ENCODE results near the gene ZNF133.
A peak's percentile ranks its signal among the peaks of the same experiment; 100 is the strongest.

ZNF133 gene

DNA sequence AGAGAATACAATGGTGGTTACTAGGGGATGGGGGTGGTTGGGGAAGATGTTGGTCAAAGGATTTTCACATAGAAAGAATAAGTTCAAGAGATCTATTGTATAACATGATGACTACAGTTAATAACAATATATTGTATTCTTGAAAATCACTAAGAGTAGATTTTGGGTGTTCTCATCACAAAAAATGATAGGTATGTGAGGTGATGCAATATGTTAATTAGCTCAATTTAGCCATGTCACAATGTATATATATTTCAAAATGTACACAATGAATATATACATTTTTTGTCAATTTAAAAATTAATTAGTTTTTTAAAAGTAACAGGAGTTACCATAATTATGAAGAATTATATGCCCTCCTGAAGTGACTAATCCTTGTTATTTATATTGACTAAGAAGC lies 22.3 kb downstream of the ZNF133 start:
- Histone ChIP-seq H3K4me1 (ENCODE audit: control insufficient read depth in 5 of 5, insufficient read depth in 5 of 5, low read length in 5 of 5) (no peaks in the 10 kb centered on the region), H3K27ac (ENCODE audit: low read depth, low read length) (no peak overlapping the region), H3K4me3 (ENCODE audit: low read depth in 1 of 5, low read length in 5 of 5) (no peak overlapping the region), H3K36me3 (ENCODE audit: control insufficient read depth in 5 of 5, insufficient read depth in 5 of 5, low read length in 5 of 5) (peaks cover 25 to 45% (median 38%) of the 10 kb centered on the region in 5 donors), H3K9ac (ENCODE audit: low read length in 5 of 5) (no peak overlapping the region), H3K27me3 (ENCODE audit: control insufficient read depth in 5 of 5, insufficient read depth in 4 of 5, low read length in 5 of 5) (no peaks in the 10 kb centered on the region), H3K9me3 (ENCODE audit: control insufficient read depth in 5 of 5, low read length in 5 of 5) (no peaks in the 10 kb centered on the region)

DNA sequence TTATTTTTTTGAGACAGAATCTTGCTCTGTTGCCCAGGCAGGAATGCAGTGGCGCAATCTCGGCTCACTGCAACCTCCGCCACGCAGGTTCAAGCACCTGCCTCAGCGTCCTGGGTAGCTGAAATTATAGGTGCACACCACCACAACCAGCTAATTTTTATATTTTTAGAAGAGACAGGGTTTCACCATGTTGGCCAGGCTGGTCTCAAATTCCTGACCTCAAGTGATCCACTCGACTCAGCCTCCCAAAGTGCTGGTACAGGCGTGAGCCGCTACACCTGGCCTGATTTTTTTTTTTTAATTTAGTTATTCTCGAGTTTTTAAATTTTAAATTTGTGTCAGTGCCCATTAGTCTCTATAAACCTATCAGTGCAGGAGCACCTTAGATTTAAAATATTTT lies 24.4 kb downstream of the ZNF133 start:
- no peaks in the 10 kb centered on the region for H3K27me3 ChIP-seq (ENCODE audit: control insufficient read depth in 5 of 5, insufficient read depth in 4 of 5, low read length in 5 of 5)
- no peaks in the 10 kb centered on the region for H3K4me1 ChIP-seq (ENCODE audit: control insufficient read depth in 5 of 5, insufficient read depth in 5 of 5, low read length in 5 of 5)
- H3K4me3 ChIP-seq (ENCODE audit: low read depth in 1 of 5, low read length in 5 of 5) = no peak overlapping the region
- H3K9ac ChIP-seq (ENCODE audit: low read length in 5 of 5) = no peak overlapping the region
- H3K9me3 ChIP-seq (ENCODE audit: control insufficient read depth in 5 of 5, low read length in 5 of 5) = no peaks in the 10 kb centered on the region
- peaks cover 21 to 50% (median 44%) of the 10 kb centered on the region in 5 donors for H3K36me3 ChIP-seq (ENCODE audit: control insufficient read depth in 5 of 5, insufficient read depth in 5 of 5, low read length in 5 of 5)
- no peak overlapping the region for H3K27ac ChIP-seq (ENCODE audit: low read depth, low read length)

DNA sequence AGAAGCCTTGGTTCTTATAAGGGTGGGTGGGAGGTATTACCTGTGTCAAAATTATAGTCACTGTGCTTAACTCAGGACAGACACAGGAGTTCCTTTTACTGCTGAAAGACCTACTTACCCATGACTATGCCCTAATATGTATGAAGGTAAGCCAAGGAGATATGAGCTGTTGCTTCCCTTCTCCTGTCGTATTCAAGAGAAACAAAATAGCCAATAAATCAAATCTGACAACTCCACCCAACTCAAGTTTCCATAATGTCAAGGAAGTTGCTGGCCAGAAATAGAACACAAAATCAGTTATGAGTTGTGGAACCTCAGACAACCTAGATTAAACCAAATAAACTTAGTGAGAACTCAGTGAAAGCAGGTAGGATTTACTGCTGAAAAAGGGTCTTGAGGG lies 25.1 kb downstream of the ZNF133 start:
- no peak overlapping the region for H3K27ac ChIP-seq (ENCODE audit: low read depth, low read length)
- H3K4me1 ChIP-seq (ENCODE audit: control insufficient read depth in 5 of 5, insufficient read depth in 5 of 5, low read length in 5 of 5) = no peaks in the 10 kb centered on the region
- H3K9me3 ChIP-seq (ENCODE audit: control insufficient read depth in 5 of 5, low read length in 5 of 5) = no peaks in the 10 kb centered on the region
- H3K36me3 ChIP-seq (ENCODE audit: control insufficient read depth in 5 of 5, insufficient read depth in 5 of 5, low read length in 5 of 5) = peaks cover 21 to 56% (median 48%) of the 10 kb centered on the region in 5 donors
- no peaks in the 10 kb centered on the region for H3K27me3 ChIP-seq (ENCODE audit: control insufficient read depth in 5 of 5, insufficient read depth in 4 of 5, low read length in 5 of 5)
- H3K4me3 ChIP-seq (ENCODE audit: low read depth in 1 of 5, low read length in 5 of 5) = no peak overlapping the region
- H3K9ac ChIP-seq (ENCODE audit: low read length in 5 of 5) = no peak overlapping the region

DNA sequence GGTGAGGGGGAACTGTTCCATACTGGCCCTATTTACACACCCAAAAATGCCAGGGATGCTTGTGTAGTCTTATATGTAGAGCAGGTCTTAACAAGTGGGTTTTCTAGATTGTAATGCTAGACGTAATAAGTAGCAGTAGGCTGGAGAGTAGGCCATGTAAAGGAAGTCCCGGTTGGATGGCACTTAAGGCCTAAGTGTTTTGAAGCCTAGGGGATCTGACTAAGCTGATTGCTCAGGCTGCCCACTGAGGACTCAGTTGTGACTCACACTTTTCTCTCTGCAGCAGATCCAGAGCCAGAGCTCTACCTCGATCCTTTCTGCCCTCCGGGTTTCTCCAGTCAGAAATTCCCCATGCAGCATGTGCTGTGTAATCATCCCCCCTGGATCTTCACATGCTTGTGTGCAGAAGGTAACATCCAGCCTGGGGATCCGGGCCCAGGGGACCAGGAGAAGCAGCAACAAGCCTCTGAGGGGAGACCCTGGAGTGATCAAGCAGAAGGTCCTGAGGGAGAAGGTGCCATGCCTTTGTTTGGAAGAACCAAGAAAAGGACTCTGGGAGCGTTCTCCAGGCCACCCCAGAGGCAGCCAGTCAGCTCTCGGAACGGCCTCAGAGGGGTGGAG lies 26.6 kb downstream of the ZNF133 start:
- no peak overlapping the region for H3K9ac ChIP-seq (ENCODE audit: low read length in 5 of 5)
- H3K36me3 ChIP-seq (ENCODE audit: control insufficient read depth in 5 of 5, insufficient read depth in 5 of 5, low read length in 5 of 5) = peaks cover 18 to 45% (median 34%) of the 10 kb centered on the region in 5 donors
- H3K4me1 ChIP-seq (ENCODE audit: control insufficient read depth in 5 of 5, insufficient read depth in 5 of 5, low read length in 5 of 5) = no peaks in the 10 kb centered on the region
- no peaks in the 10 kb centered on the region for H3K27me3 ChIP-seq (ENCODE audit: control insufficient read depth in 5 of 5, insufficient read depth in 4 of 5, low read length in 5 of 5)
- no peaks in the 10 kb centered on the region for H3K9me3 ChIP-seq (ENCODE audit: control insufficient read depth in 5 of 5, low read length in 5 of 5)
- no peak overlapping the region for H3K4me3 ChIP-seq (ENCODE audit: low read depth in 1 of 5, low read length in 5 of 5)
- H3K27ac ChIP-seq (ENCODE audit: low read depth, low read length) = no peak overlapping the region

DNA sequence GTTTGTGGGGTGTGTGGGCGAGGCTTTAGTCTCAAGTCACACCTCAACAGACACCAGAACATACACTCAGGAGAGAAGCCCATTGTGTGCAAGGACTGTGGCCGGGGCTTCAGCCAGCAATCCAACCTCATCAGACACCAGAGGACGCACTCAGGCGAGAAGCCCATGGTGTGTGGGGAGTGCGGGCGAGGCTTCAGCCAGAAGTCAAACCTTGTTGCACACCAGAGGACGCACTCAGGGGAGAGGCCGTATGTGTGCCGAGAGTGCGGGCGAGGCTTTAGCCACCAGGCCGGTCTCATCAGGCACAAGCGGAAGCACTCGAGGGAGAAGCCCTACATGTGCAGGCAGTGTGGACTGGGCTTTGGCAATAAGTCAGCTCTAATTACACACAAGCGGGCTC lies 27.8 kb downstream of the ZNF133 start:
- Histone ChIP-seq H3K9me3 (ENCODE audit: control insufficient read depth in 5 of 5, low read length in 5 of 5) (no peaks in the 10 kb centered on the region), H3K27me3 (ENCODE audit: control insufficient read depth in 5 of 5, insufficient read depth in 4 of 5, low read length in 5 of 5) (no peaks in the 10 kb centered on the region), H3K9ac (ENCODE audit: low read length in 5 of 5) (no peak overlapping the region), H3K36me3 (ENCODE audit: control insufficient read depth in 5 of 5, insufficient read depth in 5 of 5, low read length in 5 of 5) (peaks cover 11 to 45% (median 34%) of the 10 kb centered on the region in 5 donors), H3K4me3 (ENCODE audit: low read depth in 1 of 5, low read length in 5 of 5) (no peak overlapping the region), H3K4me1 (ENCODE audit: control insufficient read depth in 5 of 5, insufficient read depth in 5 of 5, low read length in 5 of 5) (peaks cover 0 to 5% (median 0%) of the 10 kb centered on the region in 5 donors), H3K27ac (ENCODE audit: low read depth, low read length) (no peak overlapping the region)

DNA sequence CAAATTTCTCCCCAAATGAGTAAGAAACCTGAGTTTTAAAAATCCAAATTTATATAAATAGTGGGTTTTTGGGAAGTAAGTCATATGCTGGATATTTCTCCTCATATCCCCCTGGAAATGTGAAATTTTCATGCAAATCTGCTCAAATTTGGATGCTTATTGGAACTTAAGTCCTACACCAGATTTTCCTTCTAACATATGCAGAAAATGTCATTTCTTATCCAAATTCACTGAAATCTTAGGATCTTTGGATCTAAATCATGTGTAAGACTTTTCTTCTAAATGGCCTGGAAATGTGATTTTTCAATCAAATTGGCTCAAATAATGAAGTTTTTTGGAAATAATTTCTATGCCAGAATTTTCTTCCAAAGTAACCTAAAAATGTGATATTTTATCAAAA lies 33.0 kb downstream of the ZNF133 start:
- Histone ChIP-seq H3K9ac (ENCODE audit: low read length in 5 of 5) (no peak overlapping the region), H3K4me3 (ENCODE audit: low read depth in 1 of 5, low read length in 5 of 5) (no peak overlapping the region), H3K9me3 (ENCODE audit: control insufficient read depth in 5 of 5, low read length in 5 of 5) (no peaks in the 10 kb centered on the region), H3K4me1 (ENCODE audit: control insufficient read depth in 5 of 5, insufficient read depth in 5 of 5, low read length in 5 of 5) (peaks cover 0 to 25% (median 6%) of the 10 kb centered on the region in 5 donors), H3K27me3 (ENCODE audit: control insufficient read depth in 5 of 5, insufficient read depth in 4 of 5, low read length in 5 of 5) (no peaks in the 10 kb centered on the region), H3K36me3 (ENCODE audit: control insufficient read depth in 5 of 5, insufficient read depth in 5 of 5, low read length in 5 of 5) (peaks cover 7 to 19% (median 13%) of the 10 kb centered on the region in 5 donors), H3K27ac (ENCODE audit: low read depth, low read length) (peak overlapping the region; percentile 38)

DNA sequence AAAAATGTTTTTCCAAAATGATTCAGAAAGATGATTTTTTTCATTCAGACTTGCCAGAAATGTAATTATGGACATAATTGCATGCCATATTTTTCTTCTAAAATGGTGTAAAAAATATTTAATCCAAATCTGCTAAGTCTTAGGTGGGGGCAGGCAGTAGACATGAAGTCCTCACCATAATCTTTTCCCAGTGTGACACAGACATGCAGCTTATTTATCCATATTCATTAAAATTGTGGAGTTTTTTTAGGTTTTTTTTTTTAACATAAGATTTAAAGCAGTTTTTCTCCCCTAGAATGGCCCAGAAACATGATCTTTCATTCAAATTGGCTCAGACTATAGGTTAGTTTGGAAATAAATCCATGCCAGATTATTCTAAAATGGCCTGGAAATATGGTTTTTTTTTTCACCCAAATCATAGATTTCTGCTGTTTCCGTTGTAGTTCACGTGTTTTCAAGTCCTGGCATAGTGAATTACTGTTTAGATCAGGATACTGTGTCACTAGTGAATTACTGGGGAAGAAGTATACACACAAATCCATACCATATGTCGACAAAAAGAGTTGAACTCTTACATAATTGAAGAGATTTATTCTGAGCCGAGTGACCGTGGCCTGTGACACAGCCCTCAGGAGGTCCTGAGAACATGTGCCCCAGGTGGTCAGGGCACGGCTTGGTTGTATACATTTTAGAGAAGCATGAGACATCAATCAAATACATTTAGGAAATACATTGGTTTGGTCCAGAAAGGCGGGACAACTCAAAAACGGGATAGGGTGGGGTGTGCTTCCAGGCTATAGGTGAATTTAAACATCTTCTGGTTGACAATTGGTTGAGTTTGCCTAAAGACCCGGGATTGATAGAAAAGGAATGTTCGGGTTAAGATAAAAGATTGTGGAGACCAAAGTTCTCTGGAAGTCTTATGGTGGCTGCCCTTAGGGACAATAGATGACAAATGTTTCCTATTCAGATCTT lies 33.9 kb downstream of the ZNF133 start:
- Histone ChIP-seq H3K9ac (ENCODE audit: low read length in 5 of 5) (no peak overlapping the region), H3K4me3 (ENCODE audit: low read depth in 1 of 5, low read length in 5 of 5) (no peak overlapping the region), H3K9me3 (ENCODE audit: control insufficient read depth in 5 of 5, low read length in 5 of 5) (peaks cover 0 to 1% (median 0%) of the 10 kb centered on the region in 5 donors), H3K27ac (ENCODE audit: low read depth, low read length) (peak overlapping the region; percentile 13), H3K4me1 (ENCODE audit: control insufficient read depth in 5 of 5, insufficient read depth in 5 of 5, low read length in 5 of 5) (peaks cover 0 to 25% (median 6%) of the 10 kb centered on the region in 5 donors), H3K27me3 (ENCODE audit: control insufficient read depth in 5 of 5, insufficient read depth in 4 of 5, low read length in 5 of 5) (no peaks in the 10 kb centered on the region), H3K36me3 (ENCODE audit: control insufficient read depth in 5 of 5, insufficient read depth in 5 of 5, low read length in 5 of 5) (peaks cover 2 to 10% (median 3%) of the 10 kb centered on the region in 5 donors)

DNA sequence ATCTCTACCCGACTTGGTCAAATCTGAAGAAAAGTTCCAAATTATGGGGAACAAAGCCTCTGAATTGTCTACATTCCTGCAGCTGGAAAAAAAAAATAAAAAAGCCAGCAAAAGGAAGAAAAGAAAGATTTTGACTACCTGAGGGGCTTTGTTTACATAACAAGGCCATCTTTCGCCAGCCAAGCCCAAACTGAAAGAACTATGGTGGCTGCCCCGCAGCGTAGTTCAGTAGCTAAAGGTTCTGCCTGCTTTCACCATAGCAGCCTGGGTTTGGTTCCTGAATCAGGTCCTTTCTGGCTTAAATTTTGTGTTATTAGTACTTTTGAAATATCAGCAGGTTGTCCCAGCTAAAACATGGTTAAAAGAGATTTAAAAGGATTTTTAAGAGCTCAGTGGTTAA lies 35.4 kb downstream of the ZNF133 start:
- H3K27me3 ChIP-seq (ENCODE audit: control insufficient read depth in 5 of 5, insufficient read depth in 4 of 5, low read length in 5 of 5) = no peaks in the 10 kb centered on the region
- H3K36me3 ChIP-seq (ENCODE audit: control insufficient read depth in 5 of 5, insufficient read depth in 5 of 5, low read length in 5 of 5) = peaks cover 0 to 8% (median 0%) of the 10 kb centered on the region in 5 donors
- peaks cover 0 to 4% (median 2%) of the 10 kb centered on the region in 5 donors for H3K9me3 ChIP-seq (ENCODE audit: control insufficient read depth in 5 of 5, low read length in 5 of 5)
- no peak overlapping the region for H3K4me3 ChIP-seq (ENCODE audit: low read depth in 1 of 5, low read length in 5 of 5)
- peak overlapping the region; percentile 13 for H3K27ac ChIP-seq (ENCODE audit: low read depth, low read length)
- peaks cover 0 to 25% (median 6%) of the 10 kb centered on the region in 5 donors for H3K4me1 ChIP-seq (ENCODE audit: control insufficient read depth in 5 of 5, insufficient read depth in 5 of 5, low read length in 5 of 5)
- no peak overlapping the region for H3K9ac ChIP-seq (ENCODE audit: low read length in 5 of 5)

DNA sequence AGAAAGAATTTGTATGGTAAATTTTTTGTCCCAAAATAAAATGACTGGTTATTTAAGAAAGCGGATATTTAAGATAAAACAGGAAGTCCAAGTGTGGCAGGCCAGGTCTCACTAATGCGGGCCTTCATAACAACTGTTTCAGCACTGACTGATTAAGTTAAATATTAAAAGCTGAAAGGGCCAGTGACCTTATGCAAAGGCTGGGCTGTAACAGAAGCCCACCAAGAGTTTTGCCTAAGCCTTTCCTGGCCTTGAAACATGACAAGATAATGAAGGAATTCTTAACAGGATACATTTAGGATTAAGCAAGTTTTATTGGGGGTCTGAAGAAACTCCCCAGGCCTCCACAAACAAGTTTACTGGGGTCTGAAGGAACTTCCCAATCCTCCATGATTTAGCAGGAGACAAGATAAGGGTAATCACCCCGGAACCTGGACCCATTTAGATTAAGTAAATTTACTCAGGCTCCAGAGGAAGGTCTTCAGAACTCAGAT lies 36.3 kb downstream of the ZNF133 start:
- peaks cover 0 to 5% (median 0%) of the 10 kb centered on the region in 5 donors for H3K36me3 ChIP-seq (ENCODE audit: control insufficient read depth in 5 of 5, insufficient read depth in 5 of 5, low read length in 5 of 5)
- H3K4me1 ChIP-seq (ENCODE audit: control insufficient read depth in 5 of 5, insufficient read depth in 5 of 5, low read length in 5 of 5) = peaks cover 0 to 25% (median 6%) of the 10 kb centered on the region in 5 donors
- H3K9me3 ChIP-seq (ENCODE audit: control insufficient read depth in 5 of 5, low read length in 5 of 5) = peaks cover 0 to 4% (median 2%) of the 10 kb centered on the region in 5 donors
- H3K27me3 ChIP-seq (ENCODE audit: control insufficient read depth in 5 of 5, insufficient read depth in 4 of 5, low read length in 5 of 5) = no peaks in the 10 kb centered on the region
- H3K27ac ChIP-seq (ENCODE audit: low read depth, low read length) = no peak overlapping the region
- H3K9ac ChIP-seq (ENCODE audit: low read length in 5 of 5) = no peak overlapping the region
- H3K4me3 ChIP-seq (ENCODE audit: low read depth in 1 of 5, low read length in 5 of 5) = no peak overlapping the region

DNA sequence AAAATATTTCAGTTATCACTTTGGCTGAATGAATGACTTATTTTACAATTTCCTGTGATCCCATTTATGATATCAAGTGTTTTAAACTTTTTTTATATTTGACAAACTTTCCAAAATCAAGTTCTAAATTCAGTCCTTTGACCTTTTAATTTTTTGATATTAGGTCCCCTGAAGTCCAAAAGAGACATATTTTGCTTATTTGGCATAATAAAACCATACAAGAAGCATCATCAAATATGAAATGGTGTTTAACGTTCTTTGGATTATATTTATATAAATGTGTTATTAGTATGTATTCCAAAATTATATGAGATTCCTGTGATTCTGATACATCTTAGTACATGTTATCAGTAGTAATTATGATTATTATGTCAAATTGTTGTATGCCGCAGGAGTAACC lies 38.7 kb downstream of the ZNF133 start:
- Histone ChIP-seq H3K27me3 (ENCODE audit: control insufficient read depth in 5 of 5, insufficient read depth in 4 of 5, low read length in 5 of 5) (no peaks in the 10 kb centered on the region), H3K9me3 (ENCODE audit: control insufficient read depth in 5 of 5, low read length in 5 of 5) (peaks cover 6 to 23% (median 17%) of the 10 kb centered on the region in 5 donors), H3K27ac (ENCODE audit: low read depth, low read length) (no peak overlapping the region), H3K4me3 (ENCODE audit: low read depth in 1 of 5, low read length in 5 of 5) (no peak overlapping the region), H3K9ac (ENCODE audit: low read length in 5 of 5) (no peak overlapping the region), H3K36me3 (ENCODE audit: control insufficient read depth in 5 of 5, insufficient read depth in 5 of 5, low read length in 5 of 5) (peaks cover 0 to 5% (median 0%) of the 10 kb centered on the region in 5 donors), H3K4me1 (ENCODE audit: control insufficient read depth in 5 of 5, insufficient read depth in 5 of 5, low read length in 5 of 5) (peaks cover 0 to 12% (median 2%) of the 10 kb centered on the region in 5 donors)
